Measurements from ENCODE around the gene MAPK11. TPM values are rescaled to one million over a fixed set of nuclear protein-coding genes. Genes with fewer than 3 reads are reported as not detected.

Gene MAPK11
- total RNA-seq, 1 experiment from 2014 or later: 18.0 TPM

Other genes with a start within 250 kb of the MAPK11 start
- not detected in 2 replicates for gene TTLL8, start 212.1 kb downstream of the MAPK11 start, total RNA-seq (2014; rRNA removed; shearing (Covaris generic))
- 0.10 TPM in 1 of 2 replicates, not detected in the other for gene MLC1, start 185.0 kb downstream of the MAPK11 start, total RNA-seq (2014; rRNA removed; shearing (Covaris generic))
- gene MOV10L1, start 180.4 kb downstream of the MAPK11 start, total RNA-seq (2014; rRNA removed; shearing (Covaris generic)): not detected in 2 replicates
- gene PANX2, start 99.6 kb downstream of the MAPK11 start, total RNA-seq (2014; rRNA removed; shearing (Covaris generic)): 1.4 and 1.6 TPM in 2 replicates
- gene TRABD, start 84.5 kb downstream of the MAPK11 start, total RNA-seq (2014; rRNA removed; shearing (Covaris generic)): 45.0 and 50.9 TPM in 2 replicates
- 44.5 and 49.1 TPM in 2 replicates for gene SELENOO, start 69.4 kb downstream of the MAPK11 start, total RNA-seq (2014; rRNA removed; shearing (Covaris generic))
- gene TUBGCP6, start 25.4 kb downstream of the MAPK11 start, total RNA-seq (2014; rRNA removed; shearing (Covaris generic)): 13.1 and 14.2 TPM in 2 replicates
- 13.6 and 14.5 TPM in 2 replicates for gene HDAC10, start 19.1 kb downstream of the MAPK11 start, total RNA-seq (2014; rRNA removed; shearing (Covaris generic))
- gene MAPK12, start 8.7 kb downstream of the MAPK11 start, total RNA-seq (2014; rRNA removed; shearing (Covaris generic)): 50.1 and 50.6 TPM in 2 replicates
- 73.4 and 84.1 TPM in 2 replicates for gene PLXNB2, start 37.3 kb upstream of the MAPK11 start, total RNA-seq (2014; rRNA removed; shearing (Covaris generic))
- 0.13 and 0.31 TPM in 2 replicates for gene DENND6B, start 56.6 kb upstream of the MAPK11 start, total RNA-seq (2014; rRNA removed; shearing (Covaris generic))
- gene PPP6R2, start 72.9 kb upstream of the MAPK11 start, total RNA-seq (2014; rRNA removed; shearing (Covaris generic)): 40.0 and 44.6 TPM in 2 replicates
- 65.2 and 76.2 TPM in 2 replicates for gene SBF1, start 204.7 kb upstream of the MAPK11 start, total RNA-seq (2014; rRNA removed; shearing (Covaris generic))
- gene ADM2, start 211.2 kb upstream of the MAPK11 start, total RNA-seq (2014; rRNA removed; shearing (Covaris generic)): 0.67 and 0.79 TPM in 2 replicates
- 0.13 TPM in 1 of 2 replicates, not detected in the other for gene MIOX, start 216.5 kb upstream of the MAPK11 start, total RNA-seq (2014; rRNA removed; shearing (Covaris generic))
- 36.7 and 54.3 TPM in 2 replicates for gene LMF2, start 237.3 kb upstream of the MAPK11 start, total RNA-seq (2014; rRNA removed; shearing (Covaris generic))
- 65.3 and 73.2 TPM in 2 replicates for gene NCAPH2, start 237.8 kb upstream of the MAPK11 start, total RNA-seq (2014; rRNA removed; shearing (Covaris generic))

Measured in HT1080 (cell line).